Trophoblast cell (in vitro differentiated cells and primary cell): ENCODE measurements around the gene DUOXA1.
"Not testable (repeated sequence)": the region's sequence is repeated elsewhere in the genome, so short reads cannot be mapped to it uniquely, and the experiment has no call there.

Experiments
- DNase-seq, 2 donors: peaks; one replicate each; pipeline ENCODE4 v3.0.0-alpha.2; 2016
- H2AFZ ChIP-seq: 2 replicates; pipeline ENCODE4 v1.6.1; 2013; ENCODE audit warnings: low read length, moderate library complexity, mild to moderate bottlenecking; ENCODE audit not compliant: insufficient read depth, poor library complexity
- H2AK5ac ChIP-seq: 2 replicates; pipeline ENCODE4 v1.6.1; 2013; ENCODE audit warnings: mild to moderate bottlenecking, low read length
- H2BK120ac ChIP-seq: 2 replicates; pipeline ENCODE4 v1.6.1; 2013; ENCODE audit warnings: low read length, mild to moderate bottlenecking, moderate library complexity; ENCODE audit not compliant: insufficient read depth, poor library complexity
- H2BK12ac ChIP-seq: 2 replicates; pipeline ENCODE4 v1.6.1; 2013; ENCODE audit warnings: mild to moderate bottlenecking, low read length, moderate library complexity
- H2BK5ac ChIP-seq: 2 replicates; pipeline ENCODE4 v1.6.1; 2013; ENCODE audit warnings: low read length, low read depth, moderate library complexity, mild to moderate bottlenecking; ENCODE audit not compliant: poor library complexity
- H3K14ac ChIP-seq: 2 replicates; pipeline ENCODE4 v1.6.1; 2013; ENCODE audit warnings: mild to moderate bottlenecking, low read length
- H3K18ac ChIP-seq: 2 replicates; pipeline ENCODE4 v1.6.1; 2013; ENCODE audit warnings: mild to moderate bottlenecking, low read length
- H3K23ac ChIP-seq: 2 replicates; pipeline ENCODE4 v1.6.1; 2013; ENCODE audit warnings: low read length
- H3K27ac ChIP-seq: 2 replicates; pipeline ENCODE4 v1.5.1; 2013; ENCODE audit warnings: low read depth, mild to moderate bottlenecking, inconsistent platforms, low read length, moderate library complexity
- H3K27me3 ChIP-seq: 2 replicates; pipeline ENCODE4 v1.6.1; 2013; ENCODE audit warnings: inconsistent platforms, mild to moderate bottlenecking, low read length, moderate library complexity; ENCODE audit not compliant: insufficient read depth
- H3K36me3 ChIP-seq, 2 experiments: 1 replicate in 1 of 2; 2 replicates in 1 of 2; pipeline ENCODE4 v1.6.1; 2013; ENCODE audit warnings: low read length in 2 of 2, mild to moderate bottlenecking in 2 of 2, moderate library complexity in 1 of 2; ENCODE audit not compliant: insufficient read depth in 2 of 2, control insufficient read depth in 1 of 2
- H3K4ac ChIP-seq: 2 replicates; pipeline ENCODE4 v1.6.1; 2013; ENCODE audit warnings: low read depth, mild to moderate bottlenecking, low read length, moderate library complexity
- H3K4me1 ChIP-seq, 2 experiments: 1 replicate in 1 of 2; 2 replicates in 1 of 2; pipeline ENCODE4 v1.6.1; 2013; ENCODE audit warnings: low read length in 2 of 2, mild to moderate bottlenecking in 2 of 2, moderate library complexity in 1 of 2; ENCODE audit not compliant: insufficient read depth in 2 of 2, control insufficient read depth in 1 of 2
- H3K4me2 ChIP-seq: 2 replicates; pipeline ENCODE4 v1.6.1; 2013; ENCODE audit warnings: inconsistent platforms, mild to moderate bottlenecking, low read length, moderate library complexity
- H3K4me3 ChIP-seq: 2 replicates; pipeline ENCODE4 v1.5.1; 2013; ENCODE audit warnings: mild to moderate bottlenecking, low read depth, low read length, inconsistent platforms
- H3K79me1 ChIP-seq: one replicate; pipeline ENCODE4 v1.6.1; 2013; ENCODE audit warnings: low read length
- H3K79me2 ChIP-seq: 2 replicates; pipeline ENCODE4 v1.6.1; 2013; ENCODE audit warnings: low read length, mild to moderate bottlenecking; ENCODE audit not compliant: control insufficient read depth, insufficient read depth, poor library complexity
- H3K9ac ChIP-seq: 2 replicates; pipeline ENCODE4 v1.6.1; 2013; ENCODE audit warnings: mild to moderate bottlenecking, low read length
- H3K9me3 ChIP-seq: 2 replicates; pipeline ENCODE4 v1.6.1; 2013; ENCODE audit warnings: low read depth, mild to moderate bottlenecking, control low read depth, inconsistent platforms, low read length; ENCODE audit not compliant: insufficient read depth
- H4K12ac ChIP-seq: 2 replicates; pipeline ENCODE4 v1.6.1; 2013; ENCODE audit warnings: low read depth, mild to moderate bottlenecking, low read length, moderate library complexity
- H4K8ac ChIP-seq: 2 replicates; pipeline ENCODE4 v1.6.1; 2013; ENCODE audit warnings: low read depth, mild to moderate bottlenecking, low read length, moderate library complexity
- H4K91ac ChIP-seq: one replicate; pipeline ENCODE4 v1.6.1; 2013; ENCODE audit warnings: low read depth, mild to moderate bottlenecking, low read length, moderate library complexity
- WGBS: extraction: QIAGEN DNeasy Blood & Tissue Kit; methylation state at CpG from one replicate; pipeline ENCODE4 v1.1.7; 2013; ENCODE audit warnings: missing lambda C conversion rate; ENCODE audit not compliant: insufficient read length, insufficient coverage; ENCODE audit errors: extremely low coverage; 5-methylcytosine and 5-hydroxymethylcytosine counted together

Gene DUOXA1

DNA sequence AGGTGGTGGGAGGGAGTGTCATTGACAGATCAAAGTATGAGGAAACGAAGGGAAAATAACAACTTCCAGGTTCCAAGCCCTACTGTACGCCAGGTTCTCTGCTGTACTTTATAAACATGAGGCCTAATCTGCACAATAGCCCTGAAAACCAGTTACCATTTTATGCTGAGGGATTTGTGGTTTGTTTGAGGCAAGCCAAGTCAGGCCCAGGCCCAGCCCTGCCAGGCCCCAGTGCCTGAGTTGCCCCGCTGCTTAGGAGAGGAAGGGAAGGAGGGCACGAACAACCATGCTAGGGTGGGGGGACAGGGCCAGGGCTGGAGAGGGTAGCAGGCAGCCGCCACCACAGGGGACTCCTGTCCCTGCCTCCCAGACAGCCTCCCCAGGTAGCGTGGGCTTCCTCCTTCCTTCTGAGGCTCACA lies 59.7 kb downstream of the DUOXA1 start:
- H4K91ac ChIP-seq, H3K4me1 ChIP-seq, H3K36me3 ChIP-seq, H3K9me3 ChIP-seq, H2BK120ac ChIP-seq, H3K27ac ChIP-seq, H3K4me2 ChIP-seq, H2BK5ac ChIP-seq, H2BK12ac ChIP-seq, H2AK5ac ChIP-seq, H3K4me3 ChIP-seq, H3K14ac ChIP-seq, H3K27me3 ChIP-seq, H4K12ac ChIP-seq, H3K18ac ChIP-seq, H2AFZ ChIP-seq, DNase-seq, H3K4ac ChIP-seq, H3K23ac ChIP-seq, H4K8ac ChIP-seq, H3K9ac ChIP-seq, H3K79me2 ChIP-seq, H3K79me1 ChIP-seq: not testable (repeated sequence)
- WGBS = no CpG with 5 or more reads among the region's 6 CpGs
